Lower leg skin (tissue), 3 donors: ENCODE measurements around the gene LCA5L.

Source experiments
- POLR2A ChIP-seq, 2 donors: fragments of 450-650 bp; IDR thresholded peaks; one replicate each; pipeline ENCODE4 v1.6.1; 2016 to 2017; ENCODE audit warnings: antibody characterized with exemption in 2 of 2, mild to moderate bottlenecking in 1 of 2, moderate library complexity in 1 of 2
- TF ChIP-seq, protein P1 (sequence below), 3 donors: fragments of 450-650 bp; IDR thresholded peaks; one replicate each; pipeline ENCODE4 v1.5.1; 2016; ENCODE audit warnings: antibody characterized with exemption in 3 of 3, mild to moderate bottlenecking in 3 of 3, moderate library complexity in 2 of 3

DNA sequence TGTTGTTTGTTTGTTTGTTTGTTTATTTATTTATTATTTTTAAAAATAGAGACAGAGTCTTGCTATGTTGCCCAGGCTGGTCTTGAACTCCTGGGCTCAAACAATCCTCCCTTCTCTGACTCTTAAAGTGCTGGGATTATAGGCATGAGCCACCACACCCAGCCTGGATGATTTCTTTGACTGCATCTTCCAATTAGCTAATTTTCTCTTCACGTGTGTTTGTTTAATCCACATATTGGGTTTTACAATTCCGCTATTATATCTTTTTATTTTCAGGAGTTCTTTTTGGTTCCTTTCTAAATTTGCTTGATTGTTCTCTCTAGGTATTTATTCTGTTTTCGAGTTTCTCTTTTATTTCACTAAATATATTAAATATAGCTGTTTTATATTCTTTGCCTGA lies 26.0 kb upstream of the LCA5L start:
- TF ChIP-seq POLR2A (IDR thresholded peaks at IDR 0.05) = no peak
- TF ChIP-seq, protein P1, sequence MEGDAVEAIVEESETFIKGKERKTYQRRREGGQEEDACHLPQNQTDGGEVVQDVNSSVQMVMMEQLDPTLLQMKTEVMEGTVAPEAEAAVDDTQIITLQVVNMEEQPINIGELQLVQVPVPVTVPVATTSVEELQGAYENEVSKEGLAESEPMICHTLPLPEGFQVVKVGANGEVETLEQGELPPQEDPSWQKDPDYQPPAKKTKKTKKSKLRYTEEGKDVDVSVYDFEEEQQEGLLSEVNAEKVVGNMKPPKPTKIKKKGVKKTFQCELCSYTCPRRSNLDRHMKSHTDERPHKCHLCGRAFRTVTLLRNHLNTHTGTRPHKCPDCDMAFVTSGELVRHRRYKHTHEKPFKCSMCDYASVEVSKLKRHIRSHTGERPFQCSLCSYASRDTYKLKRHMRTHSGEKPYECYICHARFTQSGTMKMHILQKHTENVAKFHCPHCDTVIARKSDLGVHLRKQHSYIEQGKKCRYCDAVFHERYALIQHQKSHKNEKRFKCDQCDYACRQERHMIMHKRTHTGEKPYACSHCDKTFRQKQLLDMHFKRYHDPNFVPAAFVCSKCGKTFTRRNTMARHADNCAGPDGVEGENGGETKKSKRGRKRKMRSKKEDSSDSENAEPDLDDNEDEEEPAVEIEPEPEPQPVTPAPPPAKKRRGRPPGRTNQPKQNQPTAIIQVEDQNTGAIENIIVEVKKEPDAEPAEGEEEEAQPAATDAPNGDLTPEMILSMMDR (IDR thresholded peaks at IDR 0.05) = no peak
